ENCODE data around the gene DNAJB6.

The DNAJB6 gene

GRCh38 chr7:157396316-157397035 is 59.7 kb downstream of the DNAJB6 start:
- DNase-seq (ENCODE audit: low read depth), result no peak

- DNase-seq (ENCODE audit: low read depth), result no peak
Observed at GRCh38 chr7:157397036-157397720, 60.4 kb downstream of the DNAJB6 start.

DNA sequence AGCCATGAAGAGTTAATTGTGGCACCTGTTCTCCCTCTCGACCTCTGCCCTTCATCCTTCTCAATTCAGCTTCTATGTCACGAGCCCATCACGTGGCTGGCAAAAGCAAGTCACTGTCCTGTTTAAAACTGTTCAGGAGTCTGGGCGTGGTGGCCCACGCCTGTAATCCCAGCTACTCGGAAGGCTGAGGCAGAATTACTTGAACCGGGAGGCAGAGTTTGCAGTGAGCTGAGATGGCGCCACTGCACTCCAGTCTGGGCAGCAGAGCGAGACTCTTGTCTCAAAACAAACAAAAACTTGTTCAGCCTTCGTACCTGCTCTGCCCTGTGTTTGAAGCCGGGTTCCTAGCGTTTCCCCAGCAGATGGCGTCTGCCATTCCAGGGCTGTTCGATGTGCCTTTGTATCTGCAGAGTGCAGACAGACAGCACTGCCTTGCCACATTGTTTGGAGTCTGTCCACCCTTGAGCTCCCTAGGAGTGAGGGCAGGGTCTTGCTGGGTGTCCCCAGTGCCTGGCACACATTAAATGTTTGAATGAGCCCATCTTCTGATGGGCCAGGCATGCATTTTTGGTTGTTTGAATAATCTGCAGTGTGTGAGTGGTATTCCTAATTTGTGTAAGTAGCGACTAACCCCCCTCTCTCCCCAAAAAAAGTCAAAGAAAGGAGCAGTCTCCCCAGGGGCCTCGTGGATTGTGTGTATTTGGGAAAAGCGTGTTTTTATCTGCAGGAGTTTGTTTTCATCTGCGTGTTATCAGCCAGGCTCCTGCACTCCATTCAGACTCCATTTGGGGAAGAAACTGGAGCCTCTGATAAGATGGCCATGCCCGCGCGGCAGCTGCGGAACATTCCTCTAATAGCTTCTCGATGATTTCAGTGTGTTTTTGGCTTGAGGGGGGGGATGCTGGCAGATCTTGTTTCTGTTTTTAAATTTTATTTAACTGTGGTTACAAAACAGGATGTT is 61.2 kb downstream of the DNAJB6 start:
- no peak for DNase-seq (ENCODE audit: low read depth)

DNA sequence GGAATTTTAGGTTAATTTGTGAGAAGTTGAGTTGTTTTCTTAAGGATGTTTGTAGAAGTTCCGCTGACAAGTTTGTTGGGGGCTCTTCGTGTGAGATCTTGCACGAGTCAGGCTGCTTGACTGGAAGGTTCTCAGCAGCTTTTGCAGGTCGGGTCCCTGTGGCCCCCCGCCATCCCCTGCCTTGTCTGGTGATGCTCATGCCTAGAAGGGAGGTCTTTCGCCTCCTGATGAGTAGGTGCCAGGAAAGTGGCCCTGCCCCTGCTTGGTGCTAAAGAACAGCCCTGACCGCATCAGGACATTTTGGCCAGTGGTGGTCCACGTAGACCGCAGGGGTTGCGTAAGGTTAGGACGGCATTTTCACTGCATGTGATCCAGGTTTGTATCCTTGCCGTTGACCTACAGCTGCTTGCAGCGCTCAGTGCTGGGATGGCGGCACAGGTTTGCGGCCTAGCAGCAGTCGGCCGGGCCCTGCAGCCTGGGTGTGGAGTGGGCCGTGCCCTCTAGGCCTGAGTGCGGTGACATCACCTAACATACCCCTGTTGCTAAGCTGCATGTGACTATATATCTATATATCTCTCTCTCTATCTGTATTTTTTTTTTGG is 62.4 kb downstream of the DNAJB6 start:
- no peak for DNase-seq (ENCODE audit: low read depth)

DNA sequence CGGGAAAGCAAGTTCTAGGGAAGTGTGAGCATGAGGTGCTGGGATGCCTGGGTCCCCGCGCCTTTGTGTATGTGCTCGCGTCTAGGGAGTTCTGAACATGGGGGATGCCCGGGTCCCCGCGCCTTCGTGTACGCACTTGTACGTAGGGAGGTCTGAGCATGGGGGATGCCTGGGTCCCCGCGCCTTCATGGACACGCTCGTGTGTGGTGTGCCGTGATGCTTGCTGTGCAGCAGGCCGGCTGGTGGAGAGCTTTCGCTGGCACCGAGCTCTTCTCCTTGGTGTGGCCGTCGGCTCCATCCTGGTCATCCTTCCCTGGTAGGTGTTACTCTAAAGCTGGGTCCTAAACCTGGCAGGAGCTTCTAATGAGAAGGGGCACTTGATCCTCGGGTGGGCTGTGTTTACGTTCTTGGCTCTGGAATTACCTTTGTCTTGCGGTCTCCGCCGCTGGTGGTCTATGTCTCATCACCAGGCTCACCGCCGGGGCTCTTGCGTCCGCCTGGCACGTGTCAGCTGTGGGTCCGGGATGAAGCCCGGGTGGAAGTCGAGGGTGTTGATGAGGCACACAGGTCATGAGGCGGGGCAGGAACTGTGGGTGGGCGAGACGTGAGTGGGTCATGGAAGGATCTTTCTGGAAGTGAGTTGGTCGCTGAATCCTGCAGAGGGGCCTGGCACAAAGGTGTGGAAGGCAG is 63.5 kb downstream of the DNAJB6 start:
- no peak for DNase-seq (ENCODE audit: low read depth)

GRCh38 chr7:157401567-157402387 is 65.0 kb downstream of the DNAJB6 start:
- DNase-seq (ENCODE audit: low read depth), result no peak

GRCh38 chr7:157402388-157402703 is 65.5 kb downstream of the DNAJB6 start:
- DNase-seq (ENCODE audit: low read depth), result no peak

GRCh38 chr7:157402911-157403534 is 66.2 kb downstream of the DNAJB6 start:
- DNase-seq (ENCODE audit: low read depth), result no peak

GRCh38 chr7:157403646-157404401 is 67.0 kb downstream of the DNAJB6 start:
- no peak for DNase-seq (ENCODE audit: low read depth)

DNA sequence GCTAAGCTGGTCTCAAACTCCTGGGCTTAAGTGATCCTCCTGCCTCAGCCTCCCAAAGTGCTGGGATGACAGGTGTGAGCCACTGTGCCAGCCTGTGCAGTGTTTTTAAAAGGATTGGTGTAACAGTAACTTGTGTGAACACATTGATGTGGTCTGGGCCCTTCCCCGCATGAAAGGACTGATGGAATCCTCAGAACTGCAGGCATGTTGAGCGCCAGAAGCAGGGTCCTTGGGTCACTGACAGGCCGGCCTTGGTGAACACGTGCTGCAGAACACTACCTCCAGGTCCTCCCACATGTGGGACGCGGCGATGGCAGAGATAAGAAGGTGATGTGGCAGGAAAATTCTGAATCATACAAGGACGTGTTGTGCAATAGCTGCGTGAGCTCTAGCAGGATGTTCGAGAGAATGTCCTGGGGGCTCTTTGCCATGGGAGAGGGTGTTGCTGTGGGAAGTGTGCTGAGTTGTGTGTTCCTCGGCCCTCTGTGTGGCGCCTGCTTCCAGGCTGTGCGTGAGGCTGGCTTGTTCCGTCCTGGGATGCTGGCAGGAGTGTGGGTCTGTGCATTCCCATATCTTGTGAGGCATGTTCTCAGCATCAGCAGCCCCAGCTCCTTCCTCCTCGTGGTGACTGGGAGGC is 68.2 kb downstream of the DNAJB6 start:
- no peak for DNase-seq (ENCODE audit: low read depth)

GRCh38 chr7:157405501-157405900 is 68.7 kb downstream of the DNAJB6 start:
- DNase-seq (ENCODE audit: low read depth), result no peak

DNA sequence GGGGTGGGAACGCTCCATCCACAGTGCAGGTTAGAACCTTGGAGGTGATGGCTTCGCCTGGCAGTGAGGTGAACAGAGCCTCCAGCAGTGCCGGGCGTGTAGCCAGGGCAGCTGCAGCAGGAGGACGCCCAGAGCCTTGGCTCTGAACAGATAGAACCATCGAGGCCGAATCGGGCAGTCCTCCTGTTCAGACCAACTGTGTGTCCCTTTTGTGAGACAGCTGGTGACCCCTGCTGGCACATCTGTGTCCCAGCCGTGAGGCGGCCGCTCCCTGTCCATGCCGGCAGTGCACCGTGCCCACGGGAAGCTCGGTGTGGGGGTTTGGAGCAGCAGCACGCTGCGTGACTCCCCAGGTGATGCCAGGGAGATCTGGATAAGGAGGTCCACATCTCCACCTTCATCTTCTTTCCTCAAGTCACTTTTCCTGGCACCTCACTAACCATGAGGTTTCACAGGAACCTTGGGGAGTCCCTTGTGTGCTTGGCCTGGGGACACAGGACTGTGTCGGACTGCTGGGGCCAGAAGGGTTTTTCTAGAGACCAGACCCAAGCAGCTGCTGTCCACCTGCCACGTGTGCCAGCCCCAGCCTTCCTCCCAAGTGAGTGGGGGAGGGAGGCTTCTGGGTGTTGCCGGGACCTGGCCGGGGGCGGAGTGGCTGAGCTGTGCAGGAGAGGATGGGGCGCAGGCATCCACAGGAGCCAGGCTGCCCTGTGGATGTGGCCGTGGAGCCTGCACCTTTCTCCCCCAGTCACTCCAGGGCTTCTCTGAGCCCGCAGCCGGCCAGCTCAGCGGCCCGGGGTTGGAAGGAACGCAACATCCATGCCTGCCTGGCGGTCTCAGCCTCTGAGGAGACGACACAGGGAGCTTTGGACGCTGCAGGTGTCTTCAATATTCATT is 69.4 kb downstream of the DNAJB6 start:
- DNase-seq (ENCODE audit: low read depth), result no peak

GRCh38 chr7:157406971-157407370 is 70.2 kb downstream of the DNAJB6 start:
- no peak for DNase-seq (ENCODE audit: low read depth)

DNA sequence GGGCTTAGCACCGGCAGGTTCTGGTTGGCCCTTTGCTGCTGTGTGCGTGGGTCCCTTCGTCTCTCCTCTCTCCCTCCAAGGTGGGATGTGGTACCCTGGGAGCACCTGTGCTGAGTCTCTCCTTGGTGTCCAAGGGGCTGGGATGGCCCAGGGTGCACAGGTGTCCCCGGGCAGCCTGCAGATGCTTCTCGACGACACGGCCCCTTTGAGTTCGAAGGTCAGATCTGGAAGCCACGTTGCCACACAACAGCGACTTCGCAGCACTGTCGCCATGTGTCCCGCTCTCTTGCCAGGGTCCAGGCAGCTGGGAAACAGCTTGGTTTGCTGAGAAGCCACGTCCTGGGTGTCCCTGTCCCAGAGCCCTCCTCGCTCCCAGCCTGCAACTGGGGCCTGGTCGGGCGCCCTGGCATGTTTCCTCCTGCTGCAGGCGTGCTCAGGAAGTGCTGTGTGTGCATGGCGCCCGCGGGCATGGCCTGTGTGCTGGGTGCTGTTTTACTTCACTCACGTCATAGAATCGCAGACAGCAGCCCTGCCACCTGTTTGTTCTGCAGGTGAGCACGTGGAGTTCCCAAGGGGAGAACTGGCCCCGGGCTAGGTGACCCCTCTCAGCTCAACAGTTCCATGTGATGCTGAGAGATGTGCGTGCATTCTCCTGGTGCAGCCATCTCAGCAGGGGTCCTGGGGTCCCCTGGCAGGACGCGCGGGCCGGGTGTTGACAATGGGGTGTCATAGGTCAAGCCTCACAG is 70.9 kb downstream of the DNAJB6 start:
- no peak for DNase-seq (ENCODE audit: low read depth)

DNA sequence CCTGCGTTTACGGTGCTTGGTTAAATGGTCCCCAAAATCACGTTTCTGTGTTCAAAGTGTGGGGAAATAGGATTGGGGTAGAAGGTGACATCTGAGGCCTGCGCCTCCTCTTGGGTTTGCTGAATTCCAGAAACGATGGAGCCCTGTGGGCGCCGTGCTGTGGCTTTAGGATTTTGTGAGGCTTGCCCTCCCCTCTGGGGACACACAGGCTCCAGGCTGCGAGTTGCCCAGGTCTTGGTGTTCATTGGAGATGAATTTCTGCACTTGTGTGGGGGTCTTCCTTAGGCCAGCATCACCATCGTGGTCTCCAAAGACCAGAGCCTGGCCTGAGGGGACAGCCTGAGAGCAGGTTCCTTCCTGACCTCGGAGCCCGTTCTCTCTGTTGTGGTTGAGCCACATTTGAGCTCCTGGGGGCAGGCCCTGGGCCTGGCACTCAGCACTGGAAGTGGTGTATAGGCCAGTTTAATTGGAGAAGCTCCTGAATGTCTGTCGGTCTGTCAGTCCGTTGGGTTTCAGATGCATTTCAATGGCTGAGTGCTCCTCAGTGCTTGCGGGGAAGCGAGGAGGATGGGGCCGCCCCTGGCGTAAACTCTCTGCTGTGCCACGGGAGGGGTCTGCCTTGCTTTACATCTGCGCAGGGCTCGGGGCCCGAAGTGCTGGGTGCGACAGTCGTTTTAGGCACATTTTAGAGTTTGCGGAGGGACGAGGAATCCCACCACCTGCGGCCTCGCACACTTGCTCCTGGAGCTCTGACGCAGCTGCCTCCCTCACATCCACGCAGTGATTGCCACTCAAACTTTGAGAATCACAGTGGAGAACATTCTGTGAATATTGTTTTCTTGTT is 71.7 kb downstream of the DNAJB6 start:
- no peak for DNase-seq (ENCODE audit: low read depth)

GRCh38 chr7:157409149-157409752 is 72.4 kb downstream of the DNAJB6 start:
- DNase-seq (ENCODE audit: low read depth), result no peak
